ENCODE data around the gene SAFB.

SAFB gene

GRCh38 chr19:5661483-5661882, 38.6 kb downstream of the SAFB start:
- H3K27ac ChIP-seq = no peak overlapping the region
- TF ChIP-seq Cebpa-rat (IDR thresholded peaks at IDR 0.05) = no peak
- H3K4me1 ChIP-seq = no peaks in the 10 kb centered on the region
- no peaks in the 10 kb centered on the region for H3K9me3 ChIP-seq
- H3K9ac ChIP-seq = no peak overlapping the region
- H3K27me3 ChIP-seq = no peaks in the 10 kb centered on the region
- peaks cover 99% of the 10 kb centered on the region for H3K36me3 ChIP-seq
- no peak overlapping the region for H3K4me3 ChIP-seq
- H3K4me2 ChIP-seq = no peak overlapping the region
- peaks cover 92% of the 10 kb centered on the region for H4K20me1 ChIP-seq

- Histone ChIP-seq H4K20me1 (peaks cover 97% of the 10 kb centered on the region), H3K27ac (no peak overlapping the region), H3K27me3 (no peaks in the 10 kb centered on the region), H3K4me2 (no peak overlapping the region), H3K9ac (no peak overlapping the region), H3K4me3 (no peak overlapping the region), H3K9me3 (no peaks in the 10 kb centered on the region), H3K36me3 (peaks cover 100% of the 10 kb centered on the region), H3K4me1 (no peaks in the 10 kb centered on the region)
- no peak for TF ChIP-seq Cebpa-rat (IDR thresholded peaks at IDR 0.05)
These were observed 41.0 kb downstream of the SAFB start for GRCh38 chr19:5663904-5664303.

- no peak overlapping the region for H3K4me3 ChIP-seq
- no peaks in the 10 kb centered on the region for H3K4me1 ChIP-seq
- H3K9ac ChIP-seq = no peak overlapping the region
- no peaks in the 10 kb centered on the region for H3K9me3 ChIP-seq
- no peak overlapping the region for H3K27ac ChIP-seq
- H3K27me3 ChIP-seq = no peaks in the 10 kb centered on the region
- TF ChIP-seq Cebpa-rat (IDR thresholded peaks at IDR 0.05) = no peak
- H3K36me3 ChIP-seq = peaks cover 100% of the 10 kb centered on the region
- H4K20me1 ChIP-seq = peaks cover 99% of the 10 kb centered on the region
- no peak overlapping the region for H3K4me2 ChIP-seq
These were observed 41.6 kb downstream of the SAFB start for GRCh38 chr19:5664515-5664914.

DNA sequence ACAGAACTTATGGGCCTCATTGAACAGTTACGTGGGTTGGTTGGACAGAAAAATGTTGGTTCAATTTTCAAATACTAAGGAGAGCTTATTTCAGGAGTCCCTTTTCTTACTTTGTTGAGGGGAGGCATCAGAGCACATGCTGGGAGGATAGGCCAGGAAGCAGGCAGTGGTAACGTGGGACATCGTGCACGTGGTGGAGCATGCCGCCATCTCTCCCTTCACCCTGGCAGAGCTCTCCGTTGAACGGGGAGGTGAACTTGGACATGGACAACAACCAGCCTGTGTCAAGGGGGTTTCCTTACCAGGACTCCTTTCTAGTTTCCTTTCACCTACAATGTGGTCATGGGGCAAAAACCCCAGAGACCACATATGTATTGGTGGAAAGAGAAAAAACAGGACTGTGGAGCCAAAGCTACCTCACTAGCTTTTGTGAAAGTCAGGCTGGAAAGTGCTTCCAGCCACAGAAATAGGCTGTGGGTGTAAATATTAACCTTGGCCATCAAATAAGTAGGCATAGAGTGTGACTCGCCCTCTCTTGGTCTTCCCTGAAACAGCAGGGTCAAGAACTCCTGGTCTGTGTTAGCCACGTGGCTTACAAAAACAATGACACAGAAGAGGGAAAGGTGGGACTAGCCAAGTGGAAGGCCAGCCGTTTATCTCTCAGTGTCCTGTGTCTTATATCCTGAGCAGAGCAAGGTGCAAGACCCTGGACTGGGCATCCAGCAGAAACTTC, 43.1 kb downstream of the SAFB start:
- Histone ChIP-seq H3K27ac (no peak overlapping the region), H3K9ac (no peak overlapping the region)

GRCh38 chr19:5666921-5667610, 44.2 kb downstream of the SAFB start:
- 0 out of 2 replicates have a peak, but pooled peaks cover 9% of the 10 kb centered on the region for H3K4me1 ChIP-seq
- TF ChIP-seq Cebpa-rat (IDR thresholded peaks at IDR 0.05) = no peak
- H3K27me3 ChIP-seq = no peaks in the 10 kb centered on the region
- H3K27ac ChIP-seq = no peak overlapping the region
- H3K9ac ChIP-seq = no peak overlapping the region
- no peak overlapping the region for H3K4me2 ChIP-seq
- H3K4me3 ChIP-seq = no peak overlapping the region
- H3K9me3 ChIP-seq = no peaks in the 10 kb centered on the region
- peaks cover 98% of the 10 kb centered on the region for H3K36me3 ChIP-seq
- H4K20me1 ChIP-seq = peaks cover 92% of the 10 kb centered on the region

More for the DNA sequence above, 43.1 kb downstream of the SAFB start:
- no peak overlapping the region for H3K4me3 ChIP-seq
- H3K4me2 ChIP-seq = no peak overlapping the region
- H3K27me3 ChIP-seq = no peaks in the 10 kb centered on the region
- TF ChIP-seq Cebpa-rat (IDR thresholded peaks at IDR 0.05) = no peak
- peaks cover 98% of the 10 kb centered on the region for H3K36me3 ChIP-seq
- no peaks in the 10 kb centered on the region for H3K9me3 ChIP-seq
- 0 out of 2 replicates have a peak, but pooled peaks cover 9% of the 10 kb centered on the region for H3K4me1 ChIP-seq
- peaks cover 96% of the 10 kb centered on the region for H4K20me1 ChIP-seq

DNA sequence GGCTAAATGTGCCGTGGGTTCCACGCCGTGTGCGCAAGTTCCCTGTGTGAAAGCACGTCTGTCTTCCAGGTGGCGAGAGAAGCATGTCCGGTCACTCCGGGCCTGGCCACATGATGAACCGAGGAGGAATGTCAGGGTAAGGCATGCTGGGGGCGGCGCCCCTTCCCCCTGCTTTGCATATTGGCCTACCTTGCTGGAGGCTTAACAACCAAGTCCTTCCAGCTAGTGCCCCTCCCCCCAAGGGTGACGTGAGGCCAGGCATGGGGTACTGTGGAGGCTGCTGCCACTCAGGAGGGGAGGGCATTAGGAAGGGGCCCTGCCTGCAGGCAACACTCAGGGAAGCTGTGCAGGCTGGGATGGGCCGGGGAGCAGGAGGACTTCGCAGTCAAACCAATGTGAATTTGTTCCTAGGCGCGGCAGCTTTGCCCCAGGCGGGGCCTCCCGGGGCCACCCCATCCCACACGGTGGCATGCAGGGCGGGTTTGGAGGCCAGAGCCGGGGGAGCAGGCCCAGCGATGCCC, 44.9 kb downstream of the SAFB start:
- H3K9ac ChIP-seq = no peak overlapping the region
- H3K27me3 ChIP-seq = no peaks in the 10 kb centered on the region
- H3K9me3 ChIP-seq = no peaks in the 10 kb centered on the region
- H3K4me2 ChIP-seq = no peak overlapping the region
- peaks cover 84% of the 10 kb centered on the region for H4K20me1 ChIP-seq
- H3K4me1 ChIP-seq = 0 out of 2 replicates have a peak, but pooled peaks cover 9% of the 10 kb centered on the region
- H3K27ac ChIP-seq = no peak overlapping the region
- no peak overlapping the region for H3K4me3 ChIP-seq
- H3K36me3 ChIP-seq = peaks cover 98% of the 10 kb centered on the region
- TF ChIP-seq Cebpa-rat (IDR thresholded peaks at IDR 0.05) = no peak

GRCh38 chr19:5669212-5669611, 46.3 kb downstream of the SAFB start:
- no peak overlapping the region for H3K4me3 ChIP-seq
- no peak for TF ChIP-seq Cebpa-rat (IDR thresholded peaks at IDR 0.05)
- H3K27ac ChIP-seq = no peak overlapping the region
- H3K27me3 ChIP-seq = no peaks in the 10 kb centered on the region
- H3K4me2 ChIP-seq = no peak overlapping the region
- 0 out of 2 replicates have a peak, but pooled peaks cover 9% of the 10 kb centered on the region for H3K4me1 ChIP-seq
- H3K9me3 ChIP-seq = no peaks in the 10 kb centered on the region
- peaks cover 70% of the 10 kb centered on the region for H4K20me1 ChIP-seq
- peaks cover 87% of the 10 kb centered on the region for H3K36me3 ChIP-seq
- H3K9ac ChIP-seq = no peak overlapping the region

- Histone ChIP-seq H3K4me2 (no peak overlapping the region), H3K9ac (no peak overlapping the region), H3K4me3 (no peak overlapping the region), H3K36me3 (peaks cover 78% of the 10 kb centered on the region), H3K27me3 (no peaks in the 10 kb centered on the region), H3K9me3 (no peaks in the 10 kb centered on the region), H3K4me1 (0 out of 2 replicates have a peak, but pooled peaks cover 9% of the 10 kb centered on the region), H3K27ac (no peak overlapping the region), H4K20me1 (peaks cover 46% of the 10 kb centered on the region)
- TF ChIP-seq Cebpa-rat (IDR thresholded peaks at IDR 0.05) = no peak
These were observed 48.7 kb downstream of the SAFB start for GRCh38 chr19:5671600-5671999.

DNA sequence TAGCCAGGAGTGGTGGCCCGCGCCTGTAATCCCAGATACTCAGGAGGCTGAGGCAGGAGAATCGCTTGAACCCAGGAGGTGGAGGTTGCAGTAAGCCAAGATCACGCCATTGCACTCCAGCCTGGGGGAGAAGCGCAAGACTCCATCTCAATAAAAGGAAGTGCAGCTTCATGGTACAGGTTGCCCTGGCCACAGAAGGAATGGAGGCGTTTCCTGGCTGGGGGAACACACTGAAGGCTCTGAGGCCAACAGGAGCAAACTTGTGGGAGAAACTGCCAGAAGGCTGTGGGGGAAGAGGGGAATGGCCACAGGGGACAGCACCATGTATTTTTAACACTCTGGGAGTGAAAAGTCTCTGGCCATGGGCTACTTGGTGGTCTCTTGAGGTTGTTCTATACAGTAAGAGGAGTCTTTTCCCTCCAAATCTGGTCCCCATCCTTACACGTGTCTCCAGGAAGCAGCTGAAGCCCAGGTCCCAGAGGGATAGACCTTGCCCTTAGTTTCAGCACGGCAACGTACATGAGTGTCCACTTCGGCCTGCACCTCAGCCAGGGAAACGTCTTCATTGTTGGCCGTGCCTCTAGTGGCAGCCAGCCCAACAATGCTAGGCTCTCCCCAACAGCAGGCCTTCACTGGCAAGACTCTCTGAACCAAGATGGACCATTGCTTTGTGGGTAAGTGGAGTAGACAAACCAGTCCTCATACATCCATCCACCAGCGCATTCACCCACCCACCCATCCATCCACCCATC, 50.0 kb downstream of the SAFB start:
- Histone ChIP-seq H3K9ac (no peak overlapping the region), H3K4me1 (0 out of 2 replicates have a peak, but pooled peaks cover 9% of the 10 kb centered on the region), H3K4me3 (no peak overlapping the region), H3K27ac (no peak overlapping the region), H3K36me3 (peaks cover 76% of the 10 kb centered on the region), H3K4me2 (no peak overlapping the region), H3K9me3 (no peaks in the 10 kb centered on the region), H3K27me3 (no peaks in the 10 kb centered on the region), H4K20me1 (peaks cover 33% of the 10 kb centered on the region)
- no peak for TF ChIP-seq Cebpa-rat (IDR thresholded peaks at IDR 0.05)

Data from BLaER1 (cell line).